Mesenchymal stem cell (in vitro differentiated cells and primary cell): ENCODE data around the gene SYPL2.
A peak's percentile ranks its signal among the peaks of the same experiment; 100 is the strongest.

Experiments used
- DNase-seq: peaks from one replicate; pipeline ENCODE4 v3.0.0-alpha.2; 2013
- H2AFZ ChIP-seq: one replicate; pipeline ENCODE4 v1.6.1; 2013; ENCODE audit warnings: low read depth, mild to moderate bottlenecking, control low read depth, inconsistent platforms, low read length, moderate library complexity
- H2AK5ac ChIP-seq: 2 replicates; pipeline ENCODE4 v1.6.1; 2013; ENCODE audit warnings: low read length, moderate library complexity, mild to moderate bottlenecking, inconsistent platforms; ENCODE audit not compliant: severe bottlenecking
- H2BK120ac ChIP-seq: one replicate; pipeline ENCODE4 v1.6.1; 2013; ENCODE audit warnings: low read depth, mild to moderate bottlenecking, inconsistent platforms, low read length, moderate library complexity
- H2BK12ac ChIP-seq, 2 experiments: one replicate each; pipeline ENCODE4 v1.6.1; 2013; ENCODE audit warnings: inconsistent platforms in 2 of 2, low read length in 2 of 2, mild to moderate bottlenecking in 2 of 2, moderate library complexity in 2 of 2, control low read depth in 1 of 2
- H2BK15ac ChIP-seq: one replicate; pipeline ENCODE4 v1.6.1; 2013; ENCODE audit warnings: mild to moderate bottlenecking, low read depth, inconsistent platforms; ENCODE audit not compliant: poor library complexity, severe bottlenecking
- H2BK5ac ChIP-seq: 2 replicates; pipeline ENCODE4 v1.6.1; 2013; ENCODE audit warnings: low read depth, mild to moderate bottlenecking, low read length, control low read depth, inconsistent platforms; ENCODE audit not compliant: poor library complexity, severe bottlenecking
- H3K14ac ChIP-seq, 2 experiments: one replicate each; pipeline ENCODE4 v1.6.1; 2013; ENCODE audit warnings: inconsistent platforms in 2 of 2, low read length in 2 of 2, control low read depth in 1 of 2, mild to moderate bottlenecking in 1 of 2, moderate library complexity in 1 of 2
- H3K18ac ChIP-seq, 2 experiments: one replicate each; pipeline ENCODE4 v1.6.1; 2013; ENCODE audit warnings: inconsistent platforms in 2 of 2, low read length in 2 of 2, control low read depth in 1 of 2, low read depth in 1 of 2, mild to moderate bottlenecking in 1 of 2
- H3K23ac ChIP-seq, 2 experiments: one replicate each; pipeline ENCODE4 v1.6.1; 2013; ENCODE audit warnings: inconsistent platforms in 2 of 2, low read length in 2 of 2, mild to moderate bottlenecking in 2 of 2, moderate library complexity in 2 of 2, control low read depth in 1 of 2
- H3K27ac ChIP-seq: 2 replicates; pipeline ENCODE4 v1.5.1; 2013; ENCODE audit warnings: mild to moderate bottlenecking, moderate library complexity, low read length, control low read depth, inconsistent platforms; ENCODE audit not compliant: poor library complexity, severe bottlenecking
- H3K27me3 ChIP-seq, 2 experiments: 2 replicates each; pipeline versions ENCODE4 v1.6.1 to v1.7.0; 2013; ENCODE audit warnings: low read length in 2 of 2, mild to moderate bottlenecking in 2 of 2, moderate library complexity in 2 of 2, control low read depth in 1 of 2, inconsistent platforms in 1 of 2; ENCODE audit not compliant: control insufficient read depth in 1 of 2, insufficient read depth in 1 of 2
- H3K36me3 ChIP-seq, 2 experiments: 2 replicates each; pipeline versions ENCODE4 v1.6.1 to v1.7.0; 2013; ENCODE audit warnings: low read length in 2 of 2, control low read depth in 1 of 2, inconsistent platforms in 1 of 2, low read depth in 1 of 2, mild to moderate bottlenecking in 1 of 2; ENCODE audit not compliant: insufficient read depth in 2 of 2, control insufficient read depth in 1 of 2
- H3K4ac ChIP-seq, 2 experiments: one replicate each; pipeline ENCODE4 v1.6.1; 2013; ENCODE audit warnings: inconsistent platforms in 2 of 2, low read length in 2 of 2, mild to moderate bottlenecking in 2 of 2, moderate library complexity in 2 of 2, control low read depth in 1 of 2, low read depth in 1 of 2
- H3K4me1 ChIP-seq: 2 replicates; pipeline ENCODE4 v1.6.1; 2013; ENCODE audit warnings: low read depth, low read length, control low read depth; ENCODE audit not compliant: control insufficient read depth, insufficient read depth
- H3K4me2 ChIP-seq: 2 replicates; pipeline ENCODE4 v1.6.1; 2013; ENCODE audit warnings: low read length, mild to moderate bottlenecking, inconsistent platforms; ENCODE audit not compliant: poor library complexity, severe bottlenecking
- H3K4me3 ChIP-seq, 2 experiments: 2 replicates each; pipeline versions ENCODE4 v1.5.1 to v1.7.0; 2013; ENCODE audit warnings: low read length in 2 of 2, mild to moderate bottlenecking in 2 of 2, control low read depth in 1 of 2, low read depth in 1 of 2; ENCODE audit not compliant: insufficient read depth in 1 of 2
- H3K79me1 ChIP-seq: replicated peaks from 2 replicates; pipeline ENCODE4 v1.6.1; 2013; ENCODE audit warnings: mild to moderate bottlenecking, control low read depth, low read length, inconsistent platforms; ENCODE audit not compliant: poor library complexity, severe bottlenecking
- H3K9ac ChIP-seq: 2 replicates; pipeline ENCODE4 v1.7.0; 2013; ENCODE audit warnings: mild to moderate bottlenecking, low read length, moderate library complexity
- H3K9me3 ChIP-seq: 2 replicates; pipeline ENCODE4 v1.7.0; 2013; ENCODE audit warnings: mild to moderate bottlenecking, low read length; ENCODE audit not compliant: control insufficient read depth
- H4K8ac ChIP-seq: one replicate; pipeline ENCODE4 v1.6.1; 2013; ENCODE audit warnings: inconsistent platforms, mild to moderate bottlenecking, low read length, moderate library complexity
- H4K91ac ChIP-seq: one replicate; pipeline ENCODE4 v1.6.1; 2013; ENCODE audit warnings: mild to moderate bottlenecking, low read length, inconsistent platforms
- WGBS: methylation state at CpG from one replicate; pipeline ENCODE4 v1.1.7; 2013; ENCODE audit warnings: mixed read lengths; 5-methylcytosine and 5-hydroxymethylcytosine counted together

SYPL2 gene

DNA sequence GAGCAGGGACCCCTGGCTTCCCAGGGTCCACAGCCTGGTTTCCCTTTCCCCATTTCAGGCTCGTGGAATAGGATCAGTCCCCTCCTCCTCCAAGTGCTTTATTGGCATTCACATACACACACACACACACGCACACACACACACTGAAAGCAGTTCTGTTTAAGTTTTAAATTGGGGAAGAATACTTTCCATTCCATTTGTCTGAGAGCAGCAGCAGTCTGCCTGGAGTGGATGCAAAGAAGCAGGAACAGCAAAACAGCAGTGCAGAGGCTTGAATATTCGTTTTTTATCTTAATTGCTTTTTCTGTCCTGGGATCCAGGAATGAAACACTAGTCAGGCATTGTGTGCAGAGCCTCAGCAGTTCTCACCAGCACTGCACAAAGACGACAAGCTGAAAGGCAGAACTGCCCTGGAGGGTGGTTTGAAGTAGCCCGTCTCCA is 34.6 kb downstream of the SYPL2 start:
- 38% methylated on average over 3 of the region's 5 CpGs for WGBS
- H2BK120ac ChIP-seq = no peak overlapping the region
- no peak overlapping the region for H4K8ac ChIP-seq
- H2BK12ac ChIP-seq = no peak overlapping the region
- H2AFZ ChIP-seq = no peak overlapping the region
- no peak overlapping the region for H3K23ac ChIP-seq
- peaks cover 27% of the 10 kb centered on the region for H3K4me1 ChIP-seq
- peak overlapping the region; percentile 96 for H2AK5ac ChIP-seq
- H3K27me3 ChIP-seq = no peaks in the 10 kb centered on the region
- no peak overlapping the region for H3K14ac ChIP-seq
- H3K36me3 ChIP-seq = peaks cover 19 to 38% of the 10 kb centered on the region in 2 experiments
- no peak overlapping the region for H2BK15ac ChIP-seq
- H3K9ac ChIP-seq = no peak overlapping the region
- H2BK5ac ChIP-seq = no peak overlapping the region
- H3K18ac ChIP-seq = no peak overlapping the region
- H3K79me1 ChIP-seq = peaks cover 21% of the 10 kb centered on the region
- no peak overlapping the region for H3K4me3 ChIP-seq
- H3K27ac ChIP-seq = peak overlapping the region; percentile 68
- H3K4ac ChIP-seq = no peak overlapping the region
- peak; percentile 83 for DNase-seq
- H3K4me2 ChIP-seq = no peak overlapping the region
- H3K9me3 ChIP-seq = no peaks in the 10 kb centered on the region
- H4K91ac ChIP-seq = no peak overlapping the region

DNA sequence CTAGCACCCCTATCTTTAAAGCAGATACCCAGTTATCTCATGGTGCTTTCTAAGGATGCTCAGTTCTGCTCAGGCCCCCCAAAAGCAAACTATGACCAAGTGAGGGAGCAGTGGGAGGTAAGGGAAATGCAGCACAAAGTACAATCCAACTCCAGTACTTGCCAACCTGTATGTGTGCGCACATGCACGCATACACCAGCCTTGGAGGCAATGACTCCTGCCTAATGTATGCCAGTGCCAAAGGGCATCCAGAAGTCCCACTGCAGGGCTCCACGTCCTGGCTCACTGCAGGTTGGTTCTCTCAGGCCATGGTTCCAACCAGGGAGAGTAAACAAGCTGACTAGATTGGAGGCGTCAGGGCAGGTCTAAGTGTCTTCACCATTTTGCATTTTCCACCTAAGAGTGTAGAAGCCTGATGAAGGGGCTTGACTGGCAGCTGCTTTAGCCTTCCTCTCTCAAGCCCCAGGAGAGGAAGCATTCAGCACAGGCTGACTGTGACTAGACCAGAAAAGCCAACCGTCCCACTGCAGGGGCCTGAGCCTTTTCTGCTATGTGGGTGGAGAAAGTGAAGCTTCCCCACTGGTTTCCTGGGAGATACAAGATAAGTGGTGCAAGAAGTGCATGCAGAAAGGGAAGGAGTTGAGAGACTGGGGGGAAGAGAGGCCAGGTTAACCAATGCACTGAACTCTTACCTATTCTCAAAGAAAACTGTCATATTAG is 35.5 kb downstream of the SYPL2 start:
- Histone ChIP-seq H2BK5ac (no peak overlapping the region), H2BK120ac (no peak overlapping the region), H3K9ac (no peak overlapping the region), H3K9me3 (no peaks in the 10 kb centered on the region), H3K27ac (peak overlapping the region; percentile 43), H4K91ac (no peak overlapping the region), H3K4me1 (peaks cover 26% of the 10 kb centered on the region), H2BK15ac (peak overlapping the region; percentile 8), H2AFZ (no peak overlapping the region), H4K8ac (no peak overlapping the region), H3K79me1 (peaks cover 16% of the 10 kb centered on the region), H3K4ac (no peak overlapping the region), H3K4me3 (no peak overlapping the region), H3K36me3 (peaks cover 14 to 30% of the 10 kb centered on the region in 2 experiments), H3K23ac (no peak overlapping the region), H3K27me3 (peaks cover 0 to 4% of the 10 kb centered on the region in 2 experiments), H2BK12ac (no peak overlapping the region), H3K18ac (no peak overlapping the region), H3K4me2 (no peak overlapping the region), H3K14ac (no peak overlapping the region), H2AK5ac (peak overlapping the region; percentile 59)
- 78% methylated on average over 5 of the region's 5 CpGs for WGBS
- DNase-seq = no peak

DNA sequence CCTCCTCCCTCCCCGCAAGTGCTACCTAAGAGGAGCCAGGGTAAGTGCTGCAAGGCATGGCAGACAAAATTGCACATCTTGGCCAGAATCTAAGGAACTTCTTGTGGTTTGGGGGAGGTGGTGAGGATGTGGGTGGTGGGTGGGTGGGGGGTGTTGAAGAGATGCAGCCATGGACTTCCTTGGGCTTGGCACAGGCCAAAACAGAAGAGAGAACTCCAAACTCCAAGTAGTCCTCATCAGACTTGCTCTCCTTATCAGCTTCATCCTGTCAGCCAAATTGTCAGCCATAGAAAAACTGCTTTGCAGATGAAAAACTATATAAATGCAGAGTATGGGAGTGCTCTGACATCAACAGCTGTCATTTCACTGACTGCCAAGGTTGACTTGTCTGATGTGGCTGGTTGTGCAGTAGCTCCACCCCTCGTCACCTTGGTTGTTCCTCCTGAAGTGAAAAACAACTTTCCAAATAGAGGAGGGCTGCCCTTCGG is 36.1 kb downstream of the SYPL2 start:
- no peak overlapping the region for H2BK120ac ChIP-seq
- no peak overlapping the region for H3K4me3 ChIP-seq
- no peak overlapping the region for H3K9ac ChIP-seq
- no peak overlapping the region for H3K4ac ChIP-seq
- no peak for DNase-seq
- no peak overlapping the region for H4K8ac ChIP-seq
- H3K9me3 ChIP-seq = no peaks in the 10 kb centered on the region
- no peak overlapping the region for H3K4me2 ChIP-seq
- H3K14ac ChIP-seq = no peak overlapping the region
- no peak overlapping the region for H3K18ac ChIP-seq
- H3K23ac ChIP-seq = no peak overlapping the region
- H2BK5ac ChIP-seq = no peak overlapping the region
- WGBS = 91% methylated on average over 3 of the region's 3 CpGs
- H3K79me1 ChIP-seq = peaks cover 10% of the 10 kb centered on the region
- H4K91ac ChIP-seq = no peak overlapping the region
- H3K4me1 ChIP-seq = peaks cover 26% of the 10 kb centered on the region
- no peak overlapping the region for H2AK5ac ChIP-seq
- no peak overlapping the region for H2AFZ ChIP-seq
- H3K27ac ChIP-seq = no peak overlapping the region
- H2BK15ac ChIP-seq = no peak overlapping the region
- H3K36me3 ChIP-seq = peaks cover 8 to 24% of the 10 kb centered on the region in 2 experiments
- no peak overlapping the region for H2BK12ac ChIP-seq
- peaks cover 0 to 8% of the 10 kb centered on the region in 2 experiments for H3K27me3 ChIP-seq

DNA sequence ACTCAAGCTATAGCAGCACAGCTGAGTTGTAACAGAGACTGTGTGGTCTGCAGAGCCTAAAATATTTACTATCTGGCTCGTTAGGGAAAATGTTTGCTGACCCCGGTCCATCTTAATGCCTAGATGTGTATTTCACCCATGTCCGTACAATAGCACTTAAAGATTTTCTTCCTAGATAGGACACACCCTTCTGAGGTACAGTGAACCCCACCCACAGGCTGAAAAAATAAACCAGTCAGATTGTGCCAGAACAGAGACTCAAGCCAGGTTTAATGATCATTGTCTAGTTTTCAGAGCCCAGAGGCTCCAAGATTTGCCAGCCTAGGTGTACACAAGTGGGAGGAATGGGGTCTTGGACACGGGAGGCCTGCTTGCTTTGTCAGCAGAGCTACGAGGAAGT is 37.6 kb downstream of the SYPL2 start:
- WGBS = 85% methylated on average over 4 of the region's 5 CpGs
- H2AK5ac ChIP-seq = no peak overlapping the region
- no peak overlapping the region for H3K27ac ChIP-seq
- H2BK120ac ChIP-seq = no peak overlapping the region
- no peaks in the 10 kb centered on the region for H3K9me3 ChIP-seq
- no peak overlapping the region for H3K4me3 ChIP-seq
- H3K36me3 ChIP-seq = peaks cover 0 to 14% of the 10 kb centered on the region in 2 experiments
- no peak overlapping the region for H4K91ac ChIP-seq
- no peak overlapping the region for H3K14ac ChIP-seq
- no peak overlapping the region for H4K8ac ChIP-seq
- no peak overlapping the region for H3K4me2 ChIP-seq
- H3K27me3 ChIP-seq = peaks cover 0 to 20% of the 10 kb centered on the region in 2 experiments
- H3K9ac ChIP-seq = no peak overlapping the region
- peaks cover 24% of the 10 kb centered on the region for H3K4me1 ChIP-seq
- H2BK5ac ChIP-seq = no peak overlapping the region
- H2BK15ac ChIP-seq = no peak overlapping the region
- H2AFZ ChIP-seq = no peak overlapping the region
- no peak overlapping the region for H3K4ac ChIP-seq
- H3K23ac ChIP-seq = no peak overlapping the region
- no peak overlapping the region for H3K18ac ChIP-seq
- no peak overlapping the region for H2BK12ac ChIP-seq
- H3K79me1 ChIP-seq = peaks cover 2% of the 10 kb centered on the region
- DNase-seq = no peak
